ENCODE data around the gene AGMO. TPM values are rescaled to one million over a fixed set of nuclear protein-coding genes. Genes with fewer than 3 reads are reported as not detected.

The AGMO gene
- total RNA-seq, 4 donors from 2014 or later: 0.11 to 0.55 TPM; not detected in 2

DNA sequence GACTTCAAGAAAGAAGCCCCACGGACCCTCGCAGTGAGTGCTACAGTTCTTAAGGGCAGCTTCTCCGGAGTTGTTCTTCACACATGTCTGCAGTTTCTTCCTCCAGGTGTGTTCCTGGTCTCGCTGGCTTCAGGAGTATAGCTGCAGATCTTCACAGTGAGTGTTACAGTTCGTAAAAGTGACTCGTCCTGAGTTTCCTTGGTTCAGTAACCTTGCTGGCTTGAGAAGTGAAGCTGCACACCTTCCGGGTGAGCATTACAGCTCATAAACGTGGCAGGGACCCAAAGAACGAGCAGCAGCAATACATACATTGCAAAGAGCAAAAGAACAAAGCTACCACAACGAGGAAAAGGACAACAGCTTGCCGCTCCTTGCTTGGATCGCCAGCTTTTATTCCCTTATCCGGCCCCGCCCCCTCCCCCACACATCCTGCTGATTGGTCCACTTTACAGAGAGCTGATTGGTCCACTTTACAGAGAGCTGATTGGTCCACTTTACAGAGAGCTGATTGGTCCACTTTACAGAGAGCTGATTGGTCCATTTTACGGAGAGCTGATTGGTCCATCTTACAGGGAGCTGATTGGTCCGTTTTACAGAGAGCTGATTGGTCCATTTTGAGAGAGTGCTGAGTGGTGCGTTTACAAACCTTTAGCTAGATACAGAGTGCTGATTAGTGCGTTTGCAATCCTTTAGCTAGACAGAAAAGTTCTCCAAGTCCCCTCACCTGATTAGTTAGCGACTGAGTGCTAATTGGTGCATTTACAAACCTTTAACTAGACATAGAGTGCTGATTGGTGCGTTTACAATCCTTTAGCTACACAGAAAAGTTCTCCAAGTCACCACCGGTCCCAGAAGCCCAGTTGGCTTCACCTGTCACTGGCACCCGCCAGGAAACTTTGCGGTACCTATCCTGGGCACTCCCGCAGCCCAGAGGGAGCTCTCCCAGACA lies 165.3 kb downstream of the AGMO start:
- no peaks in the 10 kb centered on the region for H3K27me3 ChIP-seq
- no peak overlapping the region for H3K4me3 ChIP-seq
- H3K36me3 ChIP-seq: no peaks in the 10 kb centered on the region
- TF ChIP-seq POLR2A (IDR thresholded peaks at IDR 0.05): no peak
- TF ChIP-seq CTCF (IDR thresholded peaks at IDR 0.05 in 4 of 5, conservative IDR thresholded peaks at IDR 0.05 in 1 of 5): no peak
- no peaks in the 10 kb centered on the region for H3K9me3 ChIP-seq
- in situ Hi-C loops (cut with MboI; ENCODE audit: low sequenced_read_pairs in 4 of 4): no loop called here
- intact Hi-C loops (cut with DNase I; ENCODE audit: low total_unique reads): no loop called here
- H3K27ac ChIP-seq: no peak overlapping the region
- no peak for DNase-seq
- ATAC-seq: no peak
- no peaks in the 10 kb centered on the region for H3K4me1 ChIP-seq

GRCh38 chr7:15389073-15389472 lies 172.7 kb downstream of the AGMO start:
- ATAC-seq: no peak
- in situ Hi-C loops (cut with MboI; ENCODE audit: low sequenced_read_pairs in 4 of 4) (no loop called here), intact Hi-C loops (cut with DNase I; ENCODE audit: low total_unique reads) (no loop called here)
- H3K4me3 ChIP-seq: no peak overlapping the region
- H3K27me3 ChIP-seq: no peaks in the 10 kb centered on the region
- no peak overlapping the region for H3K27ac ChIP-seq
- TF ChIP-seq POLR2A (IDR thresholded peaks at IDR 0.05) (no peak), CTCF (IDR thresholded peaks at IDR 0.05 in 4 of 5, conservative IDR thresholded peaks at IDR 0.05 in 1 of 5) (no peak)
- H3K36me3 ChIP-seq: no peaks in the 10 kb centered on the region
- no peaks in the 10 kb centered on the region for H3K4me1 ChIP-seq
- DNase-seq: no peak
- no peaks in the 10 kb centered on the region for H3K9me3 ChIP-seq

DNA sequence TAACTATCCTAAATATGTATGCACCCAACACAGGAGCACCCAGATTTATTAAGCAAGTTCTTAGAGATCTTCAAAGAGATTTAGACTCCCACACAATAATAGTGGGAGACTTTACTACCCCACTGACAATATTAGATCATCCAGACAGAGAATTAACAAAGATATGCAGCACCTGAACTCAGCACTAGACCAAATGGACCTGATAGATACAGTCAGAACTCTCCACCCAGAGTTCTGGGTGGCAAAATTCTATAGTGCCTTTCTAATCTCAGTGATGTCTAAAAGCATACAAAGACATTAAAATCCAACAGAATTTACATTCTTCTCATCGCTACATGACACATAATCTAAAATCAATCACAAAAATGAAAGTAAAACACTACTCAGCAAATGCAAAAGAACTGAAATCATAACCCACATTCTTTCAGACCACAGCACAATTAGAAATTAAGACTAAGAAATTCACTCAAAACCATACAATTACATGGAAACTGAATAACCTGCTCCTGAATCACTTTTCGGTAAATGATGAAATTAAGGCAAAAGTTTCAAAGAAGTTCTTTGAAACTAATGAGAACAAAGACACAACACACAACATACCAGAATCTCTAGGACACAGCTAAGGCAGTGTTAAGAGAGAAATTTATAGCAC lies 183.2 kb downstream of the AGMO start:
- in situ Hi-C loops (cut with MboI; ENCODE audit: low sequenced_read_pairs in 4 of 4) (no loop called here), intact Hi-C loops (cut with DNase I; ENCODE audit: low total_unique reads) (no loop called here)
- H3K36me3 ChIP-seq: no peaks in the 10 kb centered on the region
- H3K4me3 ChIP-seq: no peak overlapping the region
- H3K27me3 ChIP-seq: no peaks in the 10 kb centered on the region
- ATAC-seq (no peak), DNase-seq (no peak)
- H3K4me1 ChIP-seq: no peaks in the 10 kb centered on the region
- H3K27ac ChIP-seq: no peak overlapping the region
- TF ChIP-seq CTCF (IDR thresholded peaks at IDR 0.05 in 4 of 5, conservative IDR thresholded peaks at IDR 0.05 in 1 of 5) (no peak), POLR2A (IDR thresholded peaks at IDR 0.05) (no peak)
- H3K9me3 ChIP-seq: no peaks in the 10 kb centered on the region

GRCh38 chr7:15376600-15376999 lies 185.2 kb downstream of the AGMO start:
- intact Hi-C loops (cut with DNase I; ENCODE audit: low total_unique reads) (no loop called here), in situ Hi-C loops (cut with MboI; ENCODE audit: low sequenced_read_pairs in 4 of 4) (no loop called here)
- no peak overlapping the region for H3K27ac ChIP-seq
- no peak for ATAC-seq
- DNase-seq: no peak
- H3K4me1 ChIP-seq: no peaks in the 10 kb centered on the region
- no peak overlapping the region for H3K4me3 ChIP-seq
- H3K36me3 ChIP-seq: no peaks in the 10 kb centered on the region
- H3K9me3 ChIP-seq: no peaks in the 10 kb centered on the region
- no peaks in the 10 kb centered on the region for H3K27me3 ChIP-seq
- TF ChIP-seq CTCF (IDR thresholded peaks at IDR 0.05 in 4 of 5, conservative IDR thresholded peaks at IDR 0.05 in 1 of 5) (no peak), POLR2A (IDR thresholded peaks at IDR 0.05) (no peak)
